Neural cell (in vitro differentiated cells): ENCODE measurements around the gene PBX3. TPM values are rescaled to one million over a fixed set of nuclear protein-coding genes. Genes with fewer than 3 reads are reported as not detected.
A peak's percentile ranks its signal among the peaks of the same experiment; 100 is the strongest.

ENCODE experiments used
- H2AFZ ChIP-seq: fragments of 200-600, 300-800 bp; sonication (generic), shearing (Covaris generic); 2 replicates; pipeline ENCODE4 v1.6.0; 2014; ENCODE audit warnings: low read depth, mild to moderate bottlenecking, antibody characterized with exemption, low read length, moderate library complexity
- H3F3A ChIP-seq: fragments of 200-600 bp; shearing (Covaris generic); 2 replicates; pipeline ENCODE4 v1.6.1; 2016; ENCODE audit warnings: mild to moderate bottlenecking, moderate library complexity, mixed read lengths, antibody characterized with exemption, low read length; ENCODE audit not compliant: insufficient read depth, poor library complexity, severe bottlenecking
- H3K27ac ChIP-seq: fragments of 200-600, 300-800 bp; sonication (generic), shearing (Covaris generic); 2 replicates; pipeline ENCODE4 v1.5.1; 2014; ENCODE audit warnings: mild to moderate bottlenecking, low read length, moderate library complexity
- H3K27me3 ChIP-seq: fragments of 300-800, 200-600 bp; sonication (generic), shearing (Covaris generic); 2 replicates; pipeline ENCODE4 v1.6.0; 2014; ENCODE audit warnings: mild to moderate bottlenecking, low read depth, low read length, moderate library complexity; ENCODE audit not compliant: insufficient read depth
- H3K36me3 ChIP-seq: fragments of 300-800, 200-600 bp; sonication (generic), shearing (Covaris generic); 2 replicates; pipeline ENCODE4 v1.5.1; 2014; ENCODE audit warnings: mild to moderate bottlenecking, antibody characterized with exemption, low read length, moderate library complexity; ENCODE audit not compliant: insufficient read depth
- H3K4me2 ChIP-seq: fragments of 300-800, 200-600 bp; sonication (generic), shearing (Covaris generic); 2 replicates; pipeline ENCODE4 v1.6.0; 2014; ENCODE audit warnings: mild to moderate bottlenecking, low read length
- H3K4me3 ChIP-seq: fragments of 300-800, 200-600 bp; sonication (generic), shearing (Covaris generic); 2 replicates; pipeline ENCODE4 v1.5.1; 2014; ENCODE audit warnings: mild to moderate bottlenecking, low read length, moderate library complexity
- H3K79me2 ChIP-seq: fragments of 200-600 bp; shearing (Covaris generic); replicated peaks from 2 replicates; pipeline ENCODE4 v1.6.0; 2014; ENCODE audit warnings: mild to moderate bottlenecking, low read length, moderate library complexity; ENCODE audit not compliant: insufficient read depth
- H3K9ac ChIP-seq: fragments of 300-800, 200-600 bp; sonication (generic), shearing (Covaris generic); 2 replicates; pipeline ENCODE4 v1.6.1; 2016; ENCODE audit warnings: mild to moderate bottlenecking, low read length, mixed read lengths
- H3K9me2 ChIP-seq: fragments of 200-600 bp; shearing (Covaris generic); 2 replicates; pipeline ENCODE4 v1.6.1; 2016; ENCODE audit warnings: mild to moderate bottlenecking, low read length, mixed read lengths; ENCODE audit not compliant: insufficient read depth
- H3K9me3 ChIP-seq: fragments of 200-600, 300-800 bp; sonication (generic), shearing (Covaris generic); 2 replicates; pipeline ENCODE4 v1.6.1; 2016; ENCODE audit warnings: mild to moderate bottlenecking, mixed run types, low read length, moderate library complexity, mixed read lengths
- H4K20me1 ChIP-seq: fragments of 200-600 bp; shearing (Covaris generic); 2 replicates; pipeline ENCODE4 v1.6.1; 2016; ENCODE audit warnings: mild to moderate bottlenecking, mixed run types; ENCODE audit not compliant: insufficient read depth
- EP300 ChIP-seq: fragments of 450-650 bp; conservative IDR thresholded peaks from 2 replicates; pipeline ENCODE4 v1.6.1; 2014; ENCODE audit warnings: antibody characterized with exemption, mild to moderate bottlenecking, moderate library complexity; ENCODE audit not compliant: poor library complexity, severe bottlenecking
- EZH2 ChIP-seq: fragments of 200-600, 300-800 bp; shearing (Covaris generic), sonication (generic); IDR thresholded peaks from 2 replicates; pipeline ENCODE4 v1.6.1; 2014; ENCODE audit warnings: antibody characterized with exemption, low read length, borderline replicate concordance, mild to moderate bottlenecking; ENCODE audit not compliant: insufficient read depth, poor library complexity, severe bottlenecking
- MXI1 ChIP-seq: fragments of 450-650 bp; conservative IDR thresholded peaks from 2 replicates; pipeline ENCODE4 v1.6.1; 2014; ENCODE audit warnings: antibody characterized with exemption, mild to moderate bottlenecking; ENCODE audit not compliant: poor library complexity, severe bottlenecking
- POLR2AphosphoS5 ChIP-seq: IDR thresholded peaks from 2 replicates; pipeline ENCODE4 v1.6.1; 2012
- RAD21 ChIP-seq: fragments of 450-650 bp; conservative IDR thresholded peaks from 2 replicates; pipeline ENCODE4 v1.6.1; 2014; ENCODE audit warnings: antibody characterized with exemption, mild to moderate bottlenecking, moderate library complexity
- SMC3 ChIP-seq: fragments of 450-650 bp; conservative IDR thresholded peaks from 2 replicates; pipeline ENCODE4 v1.6.1; 2014; ENCODE audit warnings: antibody characterized with exemption, mild to moderate bottlenecking, moderate library complexity; ENCODE audit not compliant: poor library complexity
- TAF1 ChIP-seq: IDR thresholded peaks from 2 replicates; pipeline ENCODE4 v1.6.1; 2012; ENCODE audit warnings: low read depth
- polyA plus RNA-seq: library from polyadenylated mRNA; depleted of rRNA; stranded (reverse); fragments of >200 nt; gene quantifications from 2 replicates; pipeline ENCODE4 v1.2.3, GENCODE V29; 2014
- TF ChIP-seq, protein P1 (sequence below): IDR thresholded peaks from 2 replicates; pipeline ENCODE4 v1.6.1; 2012; ENCODE audit warnings: borderline replicate concordance
- TF ChIP-seq, protein P2 (sequence below): fragments of 450-650 bp; IDR thresholded peaks from 2 replicates; pipeline ENCODE4 v1.5.1; 2014; ENCODE audit warnings: antibody characterized with exemption, mild to moderate bottlenecking, moderate library complexity; ENCODE audit not compliant: poor library complexity, severe bottlenecking

The PBX3 gene
- polyA plus RNA-seq, 1 donor from 2014 or later = 398 TPM

DNA sequence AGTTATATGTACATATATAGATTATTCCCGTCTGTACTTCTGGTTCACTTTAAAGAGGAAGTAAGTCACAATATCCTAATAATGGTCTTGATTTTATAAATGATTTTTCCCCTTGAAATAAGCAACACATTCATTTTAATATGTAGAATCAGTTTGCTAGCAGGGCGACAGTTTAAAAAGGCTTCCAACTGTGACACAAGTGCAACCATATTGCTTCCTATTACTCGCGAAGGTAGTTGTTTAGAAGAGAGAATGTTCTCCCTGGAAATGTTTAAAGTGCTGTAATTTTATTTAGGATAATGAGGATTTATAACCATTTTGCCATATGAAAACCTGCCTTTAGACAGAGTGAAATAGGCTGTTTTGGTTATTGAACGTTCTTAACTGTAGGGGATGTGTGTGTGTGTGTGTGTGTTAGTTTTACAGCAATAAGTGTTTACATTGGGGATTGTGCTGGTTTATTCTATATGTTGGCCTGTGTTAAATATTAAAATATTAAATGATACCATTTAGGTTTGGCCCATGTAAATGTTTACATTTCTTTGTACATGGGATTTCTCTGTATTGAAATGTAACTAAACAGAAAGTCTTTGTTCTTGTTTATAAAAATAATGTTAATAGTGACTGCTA, 138.3 kb downstream of the PBX3 start:
- Histone ChIP-seq H3K9me3 (no peaks in the 10 kb centered on the region), H3K9ac (peak overlapping the region; percentile 89), H3K36me3 (no peaks in the 10 kb centered on the region), H3K9me2 (no peaks in the 10 kb centered on the region), H3K79me2 (peaks cover 84% of the 10 kb centered on the region), H4K20me1 (no peaks in the 10 kb centered on the region), H3K27ac (peak overlapping the region; percentile 99), H3K4me2 (peak overlapping the region; percentile 83), H3F3A (peaks cover 28% of the 10 kb centered on the region), H3K27me3 (no peaks in the 10 kb centered on the region), H2AFZ (no peak overlapping the region), H3K4me3 (peak overlapping the region; percentile 72)
- no peak for TF ChIP-seq TAF1
- no peak for TF ChIP-seq EP300
- no peak for TF ChIP-seq MXI1
- no peak for TF ChIP-seq POLR2AphosphoS5
- TF ChIP-seq RAD21 = no peak

DNA sequence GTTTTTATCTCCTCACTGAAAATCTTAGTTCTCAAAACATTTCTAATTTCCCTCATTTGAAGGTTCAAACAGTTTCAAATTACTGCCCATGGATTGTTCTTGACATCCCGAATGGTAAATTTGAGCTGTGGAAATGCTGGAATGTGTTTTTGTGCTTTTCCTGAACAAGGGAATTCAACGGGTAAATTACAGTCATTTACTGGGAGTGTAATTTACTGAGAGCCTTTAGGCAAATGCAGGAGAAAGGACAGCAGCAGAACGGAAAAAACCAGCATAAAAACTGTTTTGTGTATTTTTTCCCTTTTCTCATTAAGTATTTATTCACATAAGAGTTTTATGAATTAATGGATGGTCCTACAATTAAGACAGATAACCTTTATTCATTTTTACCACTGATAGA, 139.2 kb downstream of the PBX3 start:
- peak overlapping the region; percentile 72 for H3K4me3 ChIP-seq
- H3K4me2 ChIP-seq = peak overlapping the region; percentile 83
- no peaks in the 10 kb centered on the region for H3K9me3 ChIP-seq
- peak overlapping the region; percentile 89 for H3K9ac ChIP-seq
- no peaks in the 10 kb centered on the region for H3K36me3 ChIP-seq
- peaks cover 86% of the 10 kb centered on the region for H3K79me2 ChIP-seq
- TF ChIP-seq, protein P1, sequence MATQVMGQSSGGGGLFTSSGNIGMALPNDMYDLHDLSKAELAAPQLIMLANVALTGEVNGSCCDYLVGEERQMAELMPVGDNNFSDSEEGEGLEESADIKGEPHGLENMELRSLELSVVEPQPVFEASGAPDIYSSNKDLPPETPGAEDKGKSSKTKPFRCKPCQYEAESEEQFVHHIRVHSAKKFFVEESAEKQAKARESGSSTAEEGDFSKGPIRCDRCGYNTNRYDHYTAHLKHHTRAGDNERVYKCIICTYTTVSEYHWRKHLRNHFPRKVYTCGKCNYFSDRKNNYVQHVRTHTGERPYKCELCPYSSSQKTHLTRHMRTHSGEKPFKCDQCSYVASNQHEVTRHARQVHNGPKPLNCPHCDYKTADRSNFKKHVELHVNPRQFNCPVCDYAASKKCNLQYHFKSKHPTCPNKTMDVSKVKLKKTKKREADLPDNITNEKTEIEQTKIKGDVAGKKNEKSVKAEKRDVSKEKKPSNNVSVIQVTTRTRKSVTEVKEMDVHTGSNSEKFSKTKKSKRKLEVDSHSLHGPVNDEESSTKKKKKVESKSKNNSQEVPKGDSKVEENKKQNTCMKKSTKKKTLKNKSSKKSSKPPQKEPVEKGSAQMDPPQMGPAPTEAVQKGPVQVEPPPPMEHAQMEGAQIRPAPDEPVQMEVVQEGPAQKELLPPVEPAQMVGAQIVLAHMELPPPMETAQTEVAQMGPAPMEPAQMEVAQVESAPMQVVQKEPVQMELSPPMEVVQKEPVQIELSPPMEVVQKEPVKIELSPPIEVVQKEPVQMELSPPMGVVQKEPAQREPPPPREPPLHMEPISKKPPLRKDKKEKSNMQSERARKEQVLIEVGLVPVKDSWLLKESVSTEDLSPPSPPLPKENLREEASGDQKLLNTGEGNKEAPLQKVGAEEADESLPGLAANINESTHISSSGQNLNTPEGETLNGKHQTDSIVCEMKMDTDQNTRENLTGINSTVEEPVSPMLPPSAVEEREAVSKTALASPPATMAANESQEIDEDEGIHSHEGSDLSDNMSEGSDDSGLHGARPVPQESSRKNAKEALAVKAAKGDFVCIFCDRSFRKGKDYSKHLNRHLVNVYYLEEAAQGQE = peak; percentile 99
- TF ChIP-seq EZH2 = no peak
- no peak for TF ChIP-seq EP300
- TF ChIP-seq TAF1 = no peak
- TF ChIP-seq POLR2AphosphoS5 = peak; percentile 48
- TF ChIP-seq, protein P2, sequence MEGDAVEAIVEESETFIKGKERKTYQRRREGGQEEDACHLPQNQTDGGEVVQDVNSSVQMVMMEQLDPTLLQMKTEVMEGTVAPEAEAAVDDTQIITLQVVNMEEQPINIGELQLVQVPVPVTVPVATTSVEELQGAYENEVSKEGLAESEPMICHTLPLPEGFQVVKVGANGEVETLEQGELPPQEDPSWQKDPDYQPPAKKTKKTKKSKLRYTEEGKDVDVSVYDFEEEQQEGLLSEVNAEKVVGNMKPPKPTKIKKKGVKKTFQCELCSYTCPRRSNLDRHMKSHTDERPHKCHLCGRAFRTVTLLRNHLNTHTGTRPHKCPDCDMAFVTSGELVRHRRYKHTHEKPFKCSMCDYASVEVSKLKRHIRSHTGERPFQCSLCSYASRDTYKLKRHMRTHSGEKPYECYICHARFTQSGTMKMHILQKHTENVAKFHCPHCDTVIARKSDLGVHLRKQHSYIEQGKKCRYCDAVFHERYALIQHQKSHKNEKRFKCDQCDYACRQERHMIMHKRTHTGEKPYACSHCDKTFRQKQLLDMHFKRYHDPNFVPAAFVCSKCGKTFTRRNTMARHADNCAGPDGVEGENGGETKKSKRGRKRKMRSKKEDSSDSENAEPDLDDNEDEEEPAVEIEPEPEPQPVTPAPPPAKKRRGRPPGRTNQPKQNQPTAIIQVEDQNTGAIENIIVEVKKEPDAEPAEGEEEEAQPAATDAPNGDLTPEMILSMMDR = no peak
- no peak for TF ChIP-seq SMC3
- no peak for TF ChIP-seq MXI1
- no peaks in the 10 kb centered on the region for H4K20me1 ChIP-seq
- H3K27ac ChIP-seq = peak overlapping the region; percentile 99
- no peaks in the 10 kb centered on the region for H3K27me3 ChIP-seq
- no peak overlapping the region for H2AFZ ChIP-seq
- H3F3A ChIP-seq = peaks cover 32% of the 10 kb centered on the region
- no peaks in the 10 kb centered on the region for H3K9me2 ChIP-seq
